Panc1 (cell line): ENCODE results near the gene ROR1.

Source experiments
- TCF7L2 ChIP-seq: IDR thresholded peaks from 2 replicates; pipeline ENCODE4 v1.6.1; 2011; ENCODE audit warnings: mild to moderate bottlenecking, low read depth, low read length, inconsistent platforms
- TF ChIP-seq, protein P1 (sequence below): fragments of 450-650 bp; IDR thresholded peaks from 2 replicates; pipeline ENCODE4 v1.5.1; 2017; ENCODE audit warnings: mild to moderate bottlenecking

DNA sequence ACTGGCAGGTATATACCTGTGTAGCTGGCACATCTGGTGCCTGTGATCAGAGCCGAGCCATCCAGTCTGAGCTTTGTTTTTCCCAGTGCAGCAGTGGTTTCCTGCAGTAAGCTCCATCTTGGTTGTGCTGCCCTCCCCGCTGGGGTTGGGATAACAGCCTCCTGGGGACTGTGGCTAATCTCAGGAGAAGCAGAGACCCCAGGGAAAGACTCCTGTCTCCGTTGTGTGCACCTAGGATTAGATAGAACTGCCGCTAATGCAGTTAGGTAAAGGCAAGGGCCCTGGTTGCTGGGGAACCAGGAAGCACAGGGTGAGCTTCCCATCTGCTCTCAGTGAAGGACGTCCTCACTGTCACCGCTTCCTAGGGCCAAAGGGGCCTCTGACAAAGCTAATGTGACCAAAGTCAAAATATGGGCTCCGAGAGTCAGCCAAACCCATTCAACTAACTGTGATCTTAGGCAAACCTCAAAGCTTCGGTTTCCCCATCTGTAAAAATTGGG is 20.0 kb downstream of the ROR1 start:
- TF ChIP-seq, protein P1, sequence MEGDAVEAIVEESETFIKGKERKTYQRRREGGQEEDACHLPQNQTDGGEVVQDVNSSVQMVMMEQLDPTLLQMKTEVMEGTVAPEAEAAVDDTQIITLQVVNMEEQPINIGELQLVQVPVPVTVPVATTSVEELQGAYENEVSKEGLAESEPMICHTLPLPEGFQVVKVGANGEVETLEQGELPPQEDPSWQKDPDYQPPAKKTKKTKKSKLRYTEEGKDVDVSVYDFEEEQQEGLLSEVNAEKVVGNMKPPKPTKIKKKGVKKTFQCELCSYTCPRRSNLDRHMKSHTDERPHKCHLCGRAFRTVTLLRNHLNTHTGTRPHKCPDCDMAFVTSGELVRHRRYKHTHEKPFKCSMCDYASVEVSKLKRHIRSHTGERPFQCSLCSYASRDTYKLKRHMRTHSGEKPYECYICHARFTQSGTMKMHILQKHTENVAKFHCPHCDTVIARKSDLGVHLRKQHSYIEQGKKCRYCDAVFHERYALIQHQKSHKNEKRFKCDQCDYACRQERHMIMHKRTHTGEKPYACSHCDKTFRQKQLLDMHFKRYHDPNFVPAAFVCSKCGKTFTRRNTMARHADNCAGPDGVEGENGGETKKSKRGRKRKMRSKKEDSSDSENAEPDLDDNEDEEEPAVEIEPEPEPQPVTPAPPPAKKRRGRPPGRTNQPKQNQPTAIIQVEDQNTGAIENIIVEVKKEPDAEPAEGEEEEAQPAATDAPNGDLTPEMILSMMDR = no peak
- TF ChIP-seq TCF7L2 = no peak
